ENCODE measurements around the gene CCDC185.

The CCDC185 gene

DNA sequence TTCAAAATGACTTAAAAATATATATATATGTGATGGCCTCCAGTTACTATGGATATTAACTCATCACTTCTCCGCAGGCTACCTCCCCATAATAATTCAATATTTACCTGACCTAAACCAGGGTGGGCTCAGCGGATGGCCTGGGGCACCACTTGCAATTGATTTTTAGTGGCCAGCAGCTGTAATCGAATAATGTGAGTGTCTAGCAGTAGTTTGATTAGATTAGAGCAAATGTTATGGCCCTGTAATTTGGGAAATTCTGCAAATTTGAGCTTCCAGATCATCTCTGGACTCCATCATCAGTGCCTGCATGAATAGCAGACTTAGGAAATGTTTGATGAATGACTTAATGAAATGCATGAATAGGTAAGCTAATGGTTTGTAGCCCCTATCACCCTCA, 44.0 kb upstream of the CCDC185 start:
- H3K4me3 ChIP-seq (ENCODE audit: low read depth, low read length) = no peak overlapping the region
- TF ChIP-seq, protein P1, sequence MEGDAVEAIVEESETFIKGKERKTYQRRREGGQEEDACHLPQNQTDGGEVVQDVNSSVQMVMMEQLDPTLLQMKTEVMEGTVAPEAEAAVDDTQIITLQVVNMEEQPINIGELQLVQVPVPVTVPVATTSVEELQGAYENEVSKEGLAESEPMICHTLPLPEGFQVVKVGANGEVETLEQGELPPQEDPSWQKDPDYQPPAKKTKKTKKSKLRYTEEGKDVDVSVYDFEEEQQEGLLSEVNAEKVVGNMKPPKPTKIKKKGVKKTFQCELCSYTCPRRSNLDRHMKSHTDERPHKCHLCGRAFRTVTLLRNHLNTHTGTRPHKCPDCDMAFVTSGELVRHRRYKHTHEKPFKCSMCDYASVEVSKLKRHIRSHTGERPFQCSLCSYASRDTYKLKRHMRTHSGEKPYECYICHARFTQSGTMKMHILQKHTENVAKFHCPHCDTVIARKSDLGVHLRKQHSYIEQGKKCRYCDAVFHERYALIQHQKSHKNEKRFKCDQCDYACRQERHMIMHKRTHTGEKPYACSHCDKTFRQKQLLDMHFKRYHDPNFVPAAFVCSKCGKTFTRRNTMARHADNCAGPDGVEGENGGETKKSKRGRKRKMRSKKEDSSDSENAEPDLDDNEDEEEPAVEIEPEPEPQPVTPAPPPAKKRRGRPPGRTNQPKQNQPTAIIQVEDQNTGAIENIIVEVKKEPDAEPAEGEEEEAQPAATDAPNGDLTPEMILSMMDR (IDR thresholded peaks at IDR 0.05; ENCODE audit: borderline replicate concordance, insufficient read depth, low read depth, low read length) = no peak

- no peak overlapping the region for H3K4me3 ChIP-seq (ENCODE audit: low read depth, low read length)
- TF ChIP-seq, protein P1 (IDR thresholded peaks at IDR 0.05; ENCODE audit: borderline replicate concordance, insufficient read depth, low read depth, low read length) = no peak
These were observed 42.8 kb upstream of the CCDC185 start for GRCh38 chr1:223350361-223350908.

GRCh38 chr1:223352944-223353343, 40.3 kb upstream of the CCDC185 start:
- TF ChIP-seq, protein P1 (IDR thresholded peaks at IDR 0.05; ENCODE audit: borderline replicate concordance, insufficient read depth, low read depth, low read length) = no peak

GRCh38 chr1:223353939-223354338, 39.3 kb upstream of the CCDC185 start:
- H3K4me3 ChIP-seq (ENCODE audit: low read depth, low read length) = no peak overlapping the region
- TF ChIP-seq, protein P1 (IDR thresholded peaks at IDR 0.05; ENCODE audit: borderline replicate concordance, insufficient read depth, low read depth, low read length) = no peak

More at GRCh38 chr1:223352944-223353343, 40.3 kb upstream of the CCDC185 start:
- no peak overlapping the region for H3K4me3 ChIP-seq (ENCODE audit: low read depth, low read length)

- H3K4me3 ChIP-seq (ENCODE audit: low read depth, low read length) = no peak overlapping the region
- TF ChIP-seq, protein P1 (IDR thresholded peaks at IDR 0.05; ENCODE audit: borderline replicate concordance, insufficient read depth, low read depth, low read length) = no peak
These were observed 37.5 kb upstream of the CCDC185 start for GRCh38 chr1:223355699-223356098.

DNA sequence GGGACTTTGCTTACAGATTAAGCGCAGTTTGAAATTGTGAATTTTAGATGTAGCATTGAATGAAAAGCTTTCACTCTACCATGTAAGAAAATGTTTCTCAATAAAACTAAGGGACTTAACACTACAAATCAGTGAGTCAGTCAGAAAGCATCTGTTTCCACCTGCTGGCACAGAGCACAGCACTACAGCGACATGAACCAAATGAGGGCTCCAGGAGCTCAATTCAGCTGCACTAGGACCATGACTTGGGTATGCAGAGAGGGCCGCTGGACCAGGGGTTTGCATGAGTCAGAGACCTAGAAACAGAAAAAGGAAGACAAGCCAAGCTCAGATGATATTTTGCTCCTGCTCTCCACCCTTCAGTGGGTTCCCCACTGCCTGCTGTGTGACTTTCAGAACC, 34.4 kb upstream of the CCDC185 start:
- TF ChIP-seq, protein P1 (IDR thresholded peaks at IDR 0.05; ENCODE audit: borderline replicate concordance, insufficient read depth, low read depth, low read length) = no peak
- no peak overlapping the region for H3K4me3 ChIP-seq (ENCODE audit: low read depth, low read length)

GRCh38 chr1:223363057-223363855, 30.0 kb upstream of the CCDC185 start:
- H3K4me3 ChIP-seq (ENCODE audit: low read depth, low read length) = no peak overlapping the region
- TF ChIP-seq, protein P1 (IDR thresholded peaks at IDR 0.05; ENCODE audit: borderline replicate concordance, insufficient read depth, low read depth, low read length) = no peak

Data from GM12875 (cell line).